Cardiac muscle cell (in vitro differentiated cells and primary cell): Measurements from ENCODE around the gene SEMA3D. TPM values are rescaled to one million over a fixed set of nuclear protein-coding genes. Genes with fewer than 3 reads are reported as not detected.

Experiments
- DNase-seq, 2 donors: peaks; one replicate each; pipeline versions ENCODE4 v3.0.0 to v3.0.0-alpha.2; 2010 to 2017; ENCODE audit warnings: low read depth in 1 of 2, low spot score in 1 of 2
- H3K27ac ChIP-seq: fragments of 200-600 bp; sonication (generic); 2 replicates; pipeline ENCODE4 v1.5.1; 2016
- H3K27me3 ChIP-seq: fragments of 200-600 bp; sonication (generic); 2 replicates; pipeline ENCODE4 v1.6.0; 2016; ENCODE audit warnings: control low read depth
- H3K36me3 ChIP-seq: fragments of 200-600 bp; sonication (generic); 2 replicates; pipeline ENCODE4 v1.5.1; 2016; ENCODE audit warnings: control low read depth
- H3K4me1 ChIP-seq: fragments of 200-600 bp; sonication (generic); 2 replicates; pipeline ENCODE4 v1.8.1; 2017; ENCODE audit warnings: low read depth, mild to moderate bottlenecking, mixed run types
- H3K4me3 ChIP-seq: fragments of 200-600 bp; sonication (generic); 2 replicates; pipeline ENCODE4 v1.5.1; 2016; ENCODE audit warnings: mild to moderate bottlenecking
- H3K9me3 ChIP-seq: fragments of 200-600 bp; sonication (generic); 2 replicates; pipeline ENCODE4 v1.5.1; 2017; ENCODE audit warnings: low read depth, mild to moderate bottlenecking, control low read depth
- polyA plus RNA-seq: library from polyadenylated mRNA; unstranded; fragments of >200 nt; fragmentation: Nextera tagmentation; extraction: Ambion mirVana; gene quantifications from 2 replicates; pipeline ENCODE4 v1.2.1, GENCODE V29; 2016
- total RNA-seq: library from RNA; depleted of rRNA; stranded (reverse); fragments of >200 nt; gene quantifications from 2 replicates; pipeline ENCODE4 v1.2.3, GENCODE V29; 2016
- TF ChIP-seq, protein P1 (sequence below): IDR thresholded peaks from 2 replicates; pipeline ENCODE4 v1.5.1; 2012; ENCODE audit warnings: low read depth, mild to moderate bottlenecking, low read length

Gene SEMA3D
- total and polyA plus RNA-seq, 2 experiments from 2014 or later = 2.1 to 3.7 TPM

DNA sequence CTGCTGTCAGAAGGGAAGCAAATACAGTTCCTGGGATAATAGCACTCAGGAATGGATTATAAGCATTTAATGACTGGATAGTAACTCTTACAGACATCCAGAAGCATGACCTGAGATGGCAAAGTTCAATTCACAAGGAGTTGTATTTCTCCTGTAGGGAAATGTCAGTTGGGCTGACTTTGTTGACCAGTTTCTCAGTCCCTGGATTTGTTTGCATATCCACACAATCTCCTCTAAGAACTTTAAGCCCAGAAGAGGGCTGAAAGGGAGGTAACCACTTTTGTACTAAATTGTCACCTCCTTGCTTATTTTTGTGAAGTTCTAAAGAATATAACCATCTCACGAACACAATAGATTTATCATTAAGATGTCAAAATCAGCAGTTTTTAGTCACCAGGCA, 140.3 kb downstream of the SEMA3D start:
- Histone ChIP-seq H3K9me3 (no peaks in the 10 kb centered on the region), H3K36me3 (no peaks in the 10 kb centered on the region), H3K4me1 (no peaks in the 10 kb centered on the region), H3K4me3 (no peak overlapping the region), H3K27ac (no peak overlapping the region), H3K27me3 (no peaks in the 10 kb centered on the region)
- no peak for DNase-seq
- TF ChIP-seq, protein P1, sequence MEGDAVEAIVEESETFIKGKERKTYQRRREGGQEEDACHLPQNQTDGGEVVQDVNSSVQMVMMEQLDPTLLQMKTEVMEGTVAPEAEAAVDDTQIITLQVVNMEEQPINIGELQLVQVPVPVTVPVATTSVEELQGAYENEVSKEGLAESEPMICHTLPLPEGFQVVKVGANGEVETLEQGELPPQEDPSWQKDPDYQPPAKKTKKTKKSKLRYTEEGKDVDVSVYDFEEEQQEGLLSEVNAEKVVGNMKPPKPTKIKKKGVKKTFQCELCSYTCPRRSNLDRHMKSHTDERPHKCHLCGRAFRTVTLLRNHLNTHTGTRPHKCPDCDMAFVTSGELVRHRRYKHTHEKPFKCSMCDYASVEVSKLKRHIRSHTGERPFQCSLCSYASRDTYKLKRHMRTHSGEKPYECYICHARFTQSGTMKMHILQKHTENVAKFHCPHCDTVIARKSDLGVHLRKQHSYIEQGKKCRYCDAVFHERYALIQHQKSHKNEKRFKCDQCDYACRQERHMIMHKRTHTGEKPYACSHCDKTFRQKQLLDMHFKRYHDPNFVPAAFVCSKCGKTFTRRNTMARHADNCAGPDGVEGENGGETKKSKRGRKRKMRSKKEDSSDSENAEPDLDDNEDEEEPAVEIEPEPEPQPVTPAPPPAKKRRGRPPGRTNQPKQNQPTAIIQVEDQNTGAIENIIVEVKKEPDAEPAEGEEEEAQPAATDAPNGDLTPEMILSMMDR = no peak

- Histone ChIP-seq H3K9me3 (no peaks in the 10 kb centered on the region), H3K27me3 (no peaks in the 10 kb centered on the region), H3K4me1 (no peaks in the 10 kb centered on the region), H3K27ac (no peak overlapping the region), H3K36me3 (no peaks in the 10 kb centered on the region), H3K4me3 (no peak overlapping the region)
- DNase-seq = peak; percentile 80 to 82
- TF ChIP-seq, protein P1 = peak; percentile 74
Observed at GRCh38 chr7:85041605-85042216, 145.1 kb downstream of the SEMA3D start.

DNA sequence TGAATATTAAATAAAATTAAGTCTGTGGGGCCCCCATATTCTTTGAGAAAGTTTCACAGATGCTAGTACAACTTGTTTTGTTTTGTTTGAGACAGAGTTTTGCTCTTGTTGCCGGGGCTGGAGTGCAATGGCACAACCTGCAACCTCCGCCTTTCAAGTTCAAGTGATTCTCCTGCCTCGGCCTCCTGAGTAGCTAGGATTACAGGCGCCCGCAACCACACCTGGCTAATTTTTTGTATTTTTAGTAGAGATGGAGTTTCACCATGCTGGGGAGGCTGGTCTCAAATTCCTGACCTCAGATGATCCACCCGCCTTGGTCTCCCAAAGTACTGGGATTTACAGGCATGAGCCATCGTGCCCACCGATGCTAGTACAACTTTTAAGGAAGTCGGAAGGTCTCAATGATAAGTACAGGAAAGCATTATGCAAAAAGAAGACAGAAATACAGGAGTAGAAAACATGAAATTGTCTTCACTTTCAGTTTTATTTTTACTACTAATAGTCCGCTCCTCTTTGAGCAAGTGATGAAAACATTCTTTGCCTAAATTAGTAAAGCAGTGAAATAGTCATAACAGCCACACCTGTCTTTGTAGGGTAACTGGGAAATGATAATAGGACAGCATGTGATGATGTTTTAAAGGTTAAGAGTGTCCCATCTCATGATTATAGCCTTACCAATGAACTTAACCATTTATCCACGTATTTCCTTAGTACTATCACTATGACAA, 147.5 kb downstream of the SEMA3D start:
- Histone ChIP-seq H3K4me3 (no peak overlapping the region), H3K36me3 (no peaks in the 10 kb centered on the region), H3K4me1 (no peaks in the 10 kb centered on the region), H3K9me3 (no peaks in the 10 kb centered on the region), H3K27me3 (no peaks in the 10 kb centered on the region), H3K27ac (no peak overlapping the region)
- TF ChIP-seq, protein P1 = no peak
- no peak for DNase-seq

DNA sequence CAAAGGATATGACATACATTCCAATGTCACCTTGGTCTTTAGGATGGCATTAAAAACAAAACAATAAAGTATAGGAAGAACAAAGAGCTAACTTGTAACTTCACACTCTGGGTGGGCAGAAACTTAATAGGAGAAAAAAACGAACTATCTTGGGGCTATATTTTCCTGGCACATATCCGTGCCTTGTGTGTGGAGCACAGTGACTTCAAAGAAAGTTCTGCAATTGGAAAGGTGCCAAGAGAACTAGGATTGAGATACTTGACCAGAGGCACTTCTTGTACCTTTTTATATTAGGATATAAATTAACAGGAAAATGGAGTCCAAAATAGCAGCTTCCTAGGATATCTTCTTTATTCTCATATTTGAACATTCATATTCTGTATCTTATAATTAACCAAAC, 148.4 kb downstream of the SEMA3D start:
- no peak for DNase-seq
- H3K4me3 ChIP-seq = no peak overlapping the region
- no peaks in the 10 kb centered on the region for H3K36me3 ChIP-seq
- H3K27ac ChIP-seq = no peak overlapping the region
- no peaks in the 10 kb centered on the region for H3K4me1 ChIP-seq
- H3K9me3 ChIP-seq = no peaks in the 10 kb centered on the region
- no peaks in the 10 kb centered on the region for H3K27me3 ChIP-seq
- TF ChIP-seq, protein P1 = no peak

DNA sequence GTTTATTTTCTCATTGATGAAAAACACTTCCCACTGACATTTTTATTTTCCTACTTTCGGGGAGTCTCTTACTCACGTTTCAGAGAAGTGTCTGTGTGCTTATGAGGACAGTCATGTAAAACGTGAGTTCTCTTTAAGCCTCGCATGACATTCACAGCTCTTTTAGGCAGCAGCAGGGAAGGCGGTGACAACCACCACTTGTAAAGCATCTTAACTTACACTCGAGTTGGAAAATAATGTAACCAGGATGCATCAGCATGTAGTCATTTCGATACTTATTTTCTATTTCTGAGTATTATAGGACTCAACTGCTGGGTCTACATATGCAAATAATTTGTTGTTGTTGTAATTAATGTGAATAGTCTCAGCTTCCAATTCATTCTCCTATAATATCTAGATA, 153.6 kb downstream of the SEMA3D start:
- Histone ChIP-seq H3K9me3 (no peaks in the 10 kb centered on the region), H3K4me3 (no peak overlapping the region), H3K27ac (no peak overlapping the region), H3K36me3 (no peaks in the 10 kb centered on the region), H3K27me3 (no peaks in the 10 kb centered on the region), H3K4me1 (peaks cover 8% of the 10 kb centered on the region)
- peak in 1 of 2 donors; percentile 47 for DNase-seq
- TF ChIP-seq, protein P1 = no peak
